Thyroid gland (tissue), 4 donors: Measurements from ENCODE around the gene SLC1A7. TPM values are rescaled to one million over a fixed set of nuclear protein-coding genes. Genes with fewer than 3 reads are reported as not detected.

ENCODE experiments used
- DNase-seq, 2 donors: peaks; one replicate each; pipeline ENCODE4 v3.0.0-alpha.2; 2019
- H3K27ac ChIP-seq, 3 donors: fragments of 200-600 bp; sonication (generic); 1 replicate in 2 of 3; 2 replicates in 1 of 3; pipeline ENCODE4 v1.5.1; 2016 to 2019; ENCODE audit warnings: mild to moderate bottlenecking in 1 of 3, moderate library complexity in 1 of 3
- H3K27me3 ChIP-seq: fragments of 200-600 bp; sonication (generic); one replicate; pipeline ENCODE4 v1.5.1; 2019
- H3K36me3 ChIP-seq, 2 donors: fragments of 200-600 bp; sonication (generic); one replicate each; pipeline ENCODE4 v1.5.1; 2016 to 2019
- H3K4me1 ChIP-seq, 2 donors: fragments of 200-600 bp; sonication (generic); one replicate each; pipeline ENCODE4 v1.5.1; 2017 to 2019
- H3K4me3 ChIP-seq, 3 donors: fragments of 200-600 bp; sonication (generic); replicated peaks in 1 of 3; 1 replicate in 2 of 3; 2 replicates in 1 of 3; pipeline ENCODE4 v1.5.1; 2016; ENCODE audit warnings: mild to moderate bottlenecking in 1 of 3
- H3K9me3 ChIP-seq: fragments of 200-600 bp; sonication (generic); one replicate; pipeline ENCODE4 v1.5.1; 2017
- CTCF ChIP-seq, 6 experiments: fragments of 200-600 bp in 3 of 6; fragments of 450-650 bp in 3 of 6; sonication (generic) in 3 of 6; IDR thresholded peaks; one replicate each; pipeline ENCODE4 v1.5.1; 2016 to 2019; ENCODE audit warnings: antibody characterized with exemption in 6 of 6, mild to moderate bottlenecking in 2 of 6, inconsistent platforms in 1 of 6, moderate library complexity in 1 of 6
- POLR2A ChIP-seq, 2 donors: fragments of 450-650 bp; IDR thresholded peaks; one replicate each; pipeline ENCODE4 v1.6.1; 2017; ENCODE audit warnings: antibody characterized with exemption in 2 of 2, mild to moderate bottlenecking in 2 of 2, moderate library complexity in 1 of 2
- WGBS, 2 donors: methylation state at CpG; one replicate each; pipeline ENCODE4 v1.1.5; 2017; 5-methylcytosine and 5-hydroxymethylcytosine counted together
- intact Hi-C: fragments of 100-400 bp; cut with DNase I; formaldehyde crosslinking; loops from one replicate; pipeline ENCODE4 v1.15.1; 2023
- total RNA-seq, 4 donors: library from RNA; depleted of rRNA; stranded (reverse); fragments of >200 nt; gene quantifications; one replicate each; pipeline ENCODE4 v1.2.3, GENCODE V29; 2016

Gene SLC1A7
- total RNA-seq, 4 donors from 2014 or later, result 0.13 to 0.33 (median 0.20) TPM; not detected in 1

DNA sequence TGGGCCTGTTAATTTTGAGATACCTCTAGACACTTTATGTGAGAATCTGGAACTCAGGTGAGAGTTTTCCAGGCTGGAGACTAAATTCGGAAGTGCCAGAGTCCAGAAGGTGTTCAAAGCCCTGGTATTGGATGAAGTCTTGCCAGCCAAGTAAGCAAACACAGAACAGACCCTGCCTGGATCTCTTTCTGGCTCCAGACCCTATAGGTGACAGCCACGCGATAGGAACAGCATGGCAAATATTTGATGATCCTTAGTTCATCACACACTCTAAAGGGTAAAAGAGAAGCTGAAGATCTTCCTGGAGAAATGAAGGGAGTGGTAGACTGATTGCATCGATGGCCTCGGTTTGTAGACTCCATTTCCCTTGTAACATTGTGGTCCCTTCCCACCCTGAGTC lies 30.7 kb downstream of the SLC1A7 start:
- TF ChIP-seq CTCF (IDR thresholded peaks at IDR 0.05) (no peak), POLR2A (IDR thresholded peaks at IDR 0.05) (no peak)
- Histone ChIP-seq H3K9me3 (no peaks in the 10 kb centered on the region), H3K36me3 (no peaks in the 10 kb centered on the region), H3K27me3 (no peaks in the 10 kb centered on the region), H3K27ac (no peak overlapping the region), H3K4me3 (no peak overlapping the region), H3K4me1 (peaks cover 0 to 3% of the 10 kb centered on the region in 2 donors)
- intact Hi-C loops, result no loop called here
- DNase-seq, result no peak
- 71 to 75% methylated on average over 5 of the region's 5 CpGs for WGBS, 2 donors

DNA sequence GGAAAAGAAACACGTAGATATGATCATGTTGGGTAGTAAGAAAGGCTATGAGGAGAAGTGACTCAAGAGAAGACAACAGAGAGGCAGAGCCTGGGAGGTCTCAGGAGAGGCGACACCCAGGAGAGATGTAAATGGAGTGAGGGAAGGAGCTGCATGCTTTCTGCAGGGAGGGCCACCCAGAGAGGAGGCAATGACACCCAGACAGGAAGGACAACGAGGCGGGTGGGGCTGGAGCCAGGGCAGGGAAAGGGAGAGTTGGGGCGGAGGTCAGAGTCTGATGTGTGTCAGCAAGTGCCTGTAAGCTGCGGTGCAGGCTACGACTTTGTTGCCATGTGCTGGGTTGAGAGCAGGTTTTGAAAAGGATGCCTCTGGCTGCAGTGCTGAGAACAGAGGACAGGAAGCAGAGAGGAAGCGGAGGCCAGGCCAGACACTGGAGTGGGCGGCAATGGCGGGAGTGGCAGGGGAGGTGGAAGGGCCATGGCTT lies 31.3 kb downstream of the SLC1A7 start:
- Histone ChIP-seq H3K36me3 (no peaks in the 10 kb centered on the region), H3K27me3 (no peaks in the 10 kb centered on the region), H3K9me3 (no peaks in the 10 kb centered on the region), H3K27ac (no peak overlapping the region), H3K4me1 (peaks cover 0 to 3% of the 10 kb centered on the region in 2 donors), H3K4me3 (no peak overlapping the region)
- DNase-seq, result no peak
- TF ChIP-seq CTCF (IDR thresholded peaks at IDR 0.05) (no peak), POLR2A (IDR thresholded peaks at IDR 0.05) (no peak)
- intact Hi-C loops, result no loop called here
- WGBS, 2 donors, result 82 to 84% methylated on average over 10 of the region's 10 CpGs

GRCh38 chr1:53110370-53111072 lies 31.9 kb downstream of the SLC1A7 start:
- DNase-seq, result no peak
- 71 to 72% methylated on average over 15 to 18 of the region's 18 CpGs for WGBS, 2 donors
- TF ChIP-seq POLR2A (IDR thresholded peaks at IDR 0.05) (no peak), CTCF (IDR thresholded peaks at IDR 0.05) (no peak)
- no peak overlapping the region for H3K4me3 ChIP-seq
- intact Hi-C loops, result no loop called here
- no peaks in the 10 kb centered on the region for H3K27me3 ChIP-seq
- H3K4me1 ChIP-seq, result peaks cover 0 to 3% of the 10 kb centered on the region in 2 donors
- H3K9me3 ChIP-seq, result no peaks in the 10 kb centered on the region
- H3K27ac ChIP-seq, result no peak overlapping the region
- H3K36me3 ChIP-seq, result no peaks in the 10 kb centered on the region

GRCh38 chr1:53108646-53109580 lies 33.5 kb downstream of the SLC1A7 start:
- H3K27ac ChIP-seq, result no peak overlapping the region
- peaks cover 0 to 3% of the 10 kb centered on the region in 2 donors for H3K4me1 ChIP-seq
- no peaks in the 10 kb centered on the region for H3K36me3 ChIP-seq
- TF ChIP-seq CTCF (IDR thresholded peaks at IDR 0.05) (no peak), POLR2A (IDR thresholded peaks at IDR 0.05) (no peak)
- WGBS, 2 donors, result 58 to 62% methylated on average over 14 of the region's 14 CpGs
- intact Hi-C loops, result no loop called here
- no peaks in the 10 kb centered on the region for H3K9me3 ChIP-seq
- H3K4me3 ChIP-seq, result no peak overlapping the region
- no peaks in the 10 kb centered on the region for H3K27me3 ChIP-seq
- no peak for DNase-seq
